Epithelial cell of proximal tubule (primary cell): ENCODE data around the gene MARCKS. TPM values are rescaled to one million over a fixed set of nuclear protein-coding genes. Genes with fewer than 3 reads are reported as not detected.

Experiments
- DNase-seq: peaks from one replicate; pipeline ENCODE4 v3.0.0-alpha.2; 2011; ENCODE audit warnings: low read depth
- H3K4me3 ChIP-seq: 2 replicates; pipeline ENCODE4 v1.5.1; 2011; ENCODE audit warnings: low read depth, mild to moderate bottlenecking, low read length
- total RNA-seq: library from RNA; depleted of rRNA; stranded (reverse); fragments of >200 nt; gene quantifications from 2 replicates; pipeline ENCODE4 v1.2.3, GENCODE V29; 2015
- TF ChIP-seq, protein P1 (sequence below): conservative IDR thresholded peaks from 2 replicates; pipeline ENCODE4 v1.5.1; 2012; ENCODE audit warnings: low read depth, mild to moderate bottlenecking, low read length

The MARCKS gene
- total RNA-seq, 1 donor from 2014 or later: 177 TPM

DNA sequence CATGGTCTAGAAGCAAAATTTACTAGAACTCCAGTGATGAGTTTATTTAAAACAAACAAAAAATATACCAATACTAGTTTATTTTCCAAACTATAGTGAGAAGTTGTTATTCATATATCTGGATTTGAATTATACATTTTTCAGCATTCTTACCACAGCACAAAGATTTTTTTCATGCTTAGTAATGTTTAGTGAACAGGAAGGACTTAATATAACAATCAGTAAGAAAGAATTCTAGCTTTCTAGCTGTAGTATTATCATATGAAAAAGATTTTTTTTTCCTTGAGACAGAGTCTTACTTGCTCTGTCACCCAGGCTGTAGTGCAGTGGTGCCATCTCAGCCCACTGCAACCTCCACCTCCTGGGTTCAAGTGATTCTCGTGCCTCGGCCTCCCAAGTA, 13.8 kb downstream of the MARCKS start:
- DNase-seq: no peak
- TF ChIP-seq, protein P1, sequence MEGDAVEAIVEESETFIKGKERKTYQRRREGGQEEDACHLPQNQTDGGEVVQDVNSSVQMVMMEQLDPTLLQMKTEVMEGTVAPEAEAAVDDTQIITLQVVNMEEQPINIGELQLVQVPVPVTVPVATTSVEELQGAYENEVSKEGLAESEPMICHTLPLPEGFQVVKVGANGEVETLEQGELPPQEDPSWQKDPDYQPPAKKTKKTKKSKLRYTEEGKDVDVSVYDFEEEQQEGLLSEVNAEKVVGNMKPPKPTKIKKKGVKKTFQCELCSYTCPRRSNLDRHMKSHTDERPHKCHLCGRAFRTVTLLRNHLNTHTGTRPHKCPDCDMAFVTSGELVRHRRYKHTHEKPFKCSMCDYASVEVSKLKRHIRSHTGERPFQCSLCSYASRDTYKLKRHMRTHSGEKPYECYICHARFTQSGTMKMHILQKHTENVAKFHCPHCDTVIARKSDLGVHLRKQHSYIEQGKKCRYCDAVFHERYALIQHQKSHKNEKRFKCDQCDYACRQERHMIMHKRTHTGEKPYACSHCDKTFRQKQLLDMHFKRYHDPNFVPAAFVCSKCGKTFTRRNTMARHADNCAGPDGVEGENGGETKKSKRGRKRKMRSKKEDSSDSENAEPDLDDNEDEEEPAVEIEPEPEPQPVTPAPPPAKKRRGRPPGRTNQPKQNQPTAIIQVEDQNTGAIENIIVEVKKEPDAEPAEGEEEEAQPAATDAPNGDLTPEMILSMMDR: no peak
- no peak overlapping the region for H3K4me3 ChIP-seq

DNA sequence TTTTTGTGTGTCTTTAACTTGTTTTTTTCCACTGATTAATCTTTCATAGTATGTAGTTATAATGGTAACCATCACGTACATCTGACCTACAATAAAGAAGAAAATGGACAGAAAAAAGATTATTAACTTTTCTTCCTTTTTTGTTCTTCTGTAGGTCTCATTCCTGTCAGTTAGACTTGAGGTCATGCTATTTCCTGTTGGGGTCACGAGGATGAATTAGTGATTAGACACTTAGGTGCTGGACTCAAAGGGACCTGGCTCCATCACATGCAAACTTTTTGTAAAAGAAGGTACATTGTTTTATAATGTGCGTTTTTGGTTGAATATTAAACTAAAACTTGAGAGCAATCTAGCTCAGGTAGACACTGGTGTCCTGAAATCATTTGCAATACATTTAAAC, 14.8 kb downstream of the MARCKS start:
- no peak for DNase-seq
- TF ChIP-seq, protein P1: no peak
- peak overlapping the region; percentile 31 for H3K4me3 ChIP-seq

DNA sequence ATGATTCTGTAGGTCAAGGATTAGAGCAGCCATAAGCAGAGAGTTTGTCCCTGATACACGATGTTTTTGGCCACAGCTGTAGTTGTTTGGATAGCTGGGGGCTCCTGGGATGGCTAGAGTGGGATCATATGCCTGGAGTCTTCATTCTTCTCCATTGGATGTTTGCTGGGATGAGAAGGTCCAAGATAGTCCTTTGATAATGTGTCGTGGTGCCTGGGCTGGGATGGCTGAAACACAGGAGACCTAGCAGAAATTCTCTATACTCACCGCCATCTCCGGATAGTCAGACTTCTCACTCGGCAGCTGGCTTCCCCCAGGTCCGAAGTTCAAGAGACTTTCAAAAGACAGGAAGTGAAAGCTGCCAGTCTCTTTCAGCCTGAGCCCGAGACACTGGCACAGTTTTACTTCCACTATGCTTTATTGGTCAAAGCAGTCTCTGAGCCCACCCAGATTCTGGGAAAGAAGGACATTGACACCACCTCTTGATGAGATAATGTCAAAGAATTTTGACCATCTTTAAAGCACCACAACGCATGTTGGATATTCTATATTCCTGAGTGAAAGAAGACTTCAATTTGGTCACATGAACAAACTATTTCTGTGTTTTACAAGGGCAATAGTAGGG, 16.0 kb downstream of the MARCKS start:
- DNase-seq: no peak
- TF ChIP-seq, protein P1: no peak
- H3K4me3 ChIP-seq: peak overlapping the region; percentile 67

DNA sequence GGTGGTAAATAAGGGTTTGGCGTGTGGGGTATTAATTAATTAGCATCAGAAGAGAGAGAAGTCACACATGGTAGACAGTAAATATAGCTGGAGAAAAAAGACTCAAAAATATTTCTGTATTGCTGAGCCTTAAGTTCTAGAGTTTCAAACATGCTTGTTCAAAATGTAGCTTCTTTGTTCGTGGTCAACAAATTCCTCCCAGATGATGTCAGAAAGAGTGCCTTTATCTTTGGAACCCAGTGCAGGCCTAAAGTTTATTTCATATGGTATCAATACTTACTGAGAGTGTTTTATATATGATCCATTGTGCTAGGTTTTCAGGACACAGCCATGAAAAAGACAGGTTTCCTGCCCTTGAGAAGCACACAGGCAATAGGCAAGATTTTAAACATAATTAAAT, 18.3 kb downstream of the MARCKS start:
- DNase-seq: no peak
- H3K4me3 ChIP-seq: no peak overlapping the region
- TF ChIP-seq, protein P1: no peak

DNA sequence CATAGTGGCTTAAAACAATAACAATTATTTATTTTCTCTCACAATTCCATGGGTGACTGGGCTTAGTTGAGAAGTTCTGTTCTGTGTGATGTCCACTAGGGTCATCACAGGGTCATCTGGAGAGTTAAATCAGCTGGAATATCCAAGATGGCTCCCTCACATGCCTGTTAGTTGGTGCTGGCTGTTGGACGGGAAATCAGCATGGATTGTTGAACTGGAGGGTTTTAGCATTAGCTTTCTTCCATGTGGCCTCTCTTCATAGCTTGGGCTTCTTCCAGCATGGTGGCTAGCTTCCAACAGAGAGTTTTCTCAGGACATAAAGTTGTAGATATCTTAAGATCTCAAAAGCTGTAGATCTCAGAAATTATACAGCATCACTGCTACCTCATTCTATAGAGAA, 19.6 kb downstream of the MARCKS start:
- TF ChIP-seq, protein P1: peak; percentile 40
- no peak for DNase-seq
- no peak overlapping the region for H3K4me3 ChIP-seq

DNA sequence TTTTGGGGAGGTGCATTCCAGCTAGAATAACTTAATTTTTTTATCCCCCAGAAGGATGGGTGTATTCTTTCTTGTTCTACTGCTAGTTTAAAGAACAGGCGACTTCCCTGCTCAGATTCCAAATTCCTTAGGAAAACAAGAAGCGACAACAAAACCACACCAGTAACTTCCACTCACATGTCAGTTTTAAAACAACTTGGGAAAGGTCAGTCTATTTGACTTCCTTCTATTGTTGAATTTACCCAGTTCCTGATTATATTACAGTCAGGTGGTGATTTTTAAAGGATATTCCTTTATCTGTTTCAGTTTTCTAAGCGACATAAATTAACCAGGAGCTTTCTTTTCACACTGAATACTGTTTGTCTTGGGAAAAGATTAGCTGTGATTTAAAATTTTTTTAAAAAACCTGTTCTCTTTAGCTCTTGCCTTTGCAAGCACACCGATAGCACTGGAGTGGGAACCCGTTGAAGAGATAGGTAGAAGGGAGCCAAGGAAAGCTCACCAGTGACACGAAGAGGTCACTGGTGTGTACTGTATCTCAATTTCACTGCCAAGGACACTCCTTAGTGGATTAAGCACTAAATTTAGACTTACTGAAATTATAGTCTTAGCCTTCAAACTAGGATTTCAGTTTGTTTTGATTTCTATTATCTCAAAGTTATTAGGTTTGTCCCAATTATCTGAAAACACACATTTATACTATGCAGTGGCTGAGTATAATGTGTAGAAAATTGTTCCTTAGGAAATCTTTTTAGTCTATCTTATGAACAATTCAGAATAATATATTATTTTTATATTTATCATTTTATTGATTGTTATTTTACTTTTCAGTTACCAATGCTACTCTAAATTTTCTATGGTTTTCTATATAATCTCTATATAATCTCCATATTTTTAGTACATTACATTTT, 22.3 kb downstream of the MARCKS start:
- no peak overlapping the region for H3K4me3 ChIP-seq
- no peak for DNase-seq
- TF ChIP-seq, protein P1: peak; percentile 83
